HepG2 (cell line): ENCODE results near the gene MYO5A.

Experiments used
- ASH2L ChIP-seq: fragments of 300-600, 200-600 bp; sonication (generic); IDR thresholded peaks from 2 replicates; pipeline ENCODE4 v1.7.0; 2017; ENCODE audit warnings: low read depth, mild to moderate bottlenecking, moderate library complexity, mixed read lengths, low read length; ENCODE audit not compliant: insufficient read length
- BHLHE40 ChIP-seq: IDR thresholded peaks from 2 replicates; pipeline ENCODE4 v1.6.1; 2011; ENCODE audit warnings: low read length, improper control_type of control experiment
- CEBPG ChIP-seq: IDR thresholded peaks from 2 replicates; pipeline ENCODE4 v1.6.1; 2016
- CTCF ChIP-seq: sonication (generic); formaldehyde crosslinking; IDR thresholded peaks from 2 replicates; pipeline ENCODE4 v1.5.0; 2020; ENCODE audit warnings: mild to moderate bottlenecking, missing genetic modification reagents, moderate library complexity
- EZH2 ChIP-seq: conservative IDR thresholded peaks from 2 replicates; pipeline ENCODE4 v1.6.1; 2012; ENCODE audit warnings: mild to moderate bottlenecking, low read depth, low read length, moderate library complexity
- NFE2L2 ChIP-seq: fragments of 150-350 bp; IDR thresholded peaks from 2 replicates; pipeline ENCODE4 v1.6.1; 2014; ENCODE audit warnings: low read length
- TAF15 ChIP-seq: fragments of 200-400 bp; formaldehyde crosslinking; IDR thresholded peaks from one replicate; pipeline ENCODE4 v1.6.1; 2018; ENCODE audit warnings: mild to moderate bottlenecking, low read depth, low read length; ENCODE audit not compliant: poor library complexity, severe bottlenecking
- TBL1XR1 ChIP-seq: fragments of 150-350 bp; IDR thresholded peaks from 2 replicates; pipeline ENCODE4 v1.6.1; 2014; ENCODE audit warnings: borderline replicate concordance, low read length; ENCODE audit not compliant: partially characterized antibody
- ZNF362 ChIP-seq: sonication (generic); formaldehyde crosslinking; IDR thresholded peaks from 2 replicates; pipeline ENCODE4 v1.4.0; 2020; ENCODE audit warnings: missing genetic modification reagents, mild to moderate bottlenecking, borderline replicate concordance
- ZNF737 ChIP-seq: sonication (generic); formaldehyde crosslinking; IDR thresholded peaks from 2 replicates; pipeline ENCODE4 v1.5.0; 2020; ENCODE audit warnings: missing genetic modification reagents, mild to moderate bottlenecking, borderline replicate concordance
- ZNF776 ChIP-seq: sonication (generic); formaldehyde crosslinking; IDR thresholded peaks from 2 replicates; pipeline ENCODE4 v1.4.0; 2020; ENCODE audit warnings: mild to moderate bottlenecking, missing genetic modification reagents

GRCh38 chr15:52496175-52496574 is 32.5 kb downstream of the MYO5A start:
- TF ChIP-seq CTCF (no peak), TBL1XR1 (no peak), BHLHE40 (no peak), ZNF362 (CRISPR knock-in tag) (no peak), NFE2L2 (no peak), ZNF737 (CRISPR knock-in tag) (no peak), ZNF776 (no peak), EZH2 (no peak), ASH2L (no peak), TAF15 (no peak), CEBPG (CRISPR knock-in tag) (no peak)
